Activated B cell treated with CpG ODN at 0.5 μM for 24 hours (primary cell): ENCODE data around the gene KMT5B. TPM values are rescaled to one million over a fixed set of nuclear protein-coding genes. Genes with fewer than 3 reads are reported as not detected.

Source experiments
- ATAC-seq: fragments of 200-7000 bp; cut with Tn5 transposase; one replicate; pipeline ENCODE4 v1.10.0; 2021; ENCODE audit warnings: low read depth, mild to moderate bottlenecking, moderate library complexity
- CTCF ChIA-PET: fragments of 350-600 bp; sonication (Branson Sonifier 250); formaldehyde crosslinking; loops from one replicate; lab custom pipeline; 2021; ENCODE audit warnings: antibody characterized with exemption; lab: Charles Lee
- POLR2A ChIA-PET: fragments of 350-600 bp; sonication (Branson Sonifier 250); formaldehyde crosslinking; loops from one replicate; lab custom pipeline; 2021; ENCODE audit warnings: antibody characterized with exemption; lab: Charles Lee
- DNase-seq: peaks from one replicate; pipeline ENCODE4 v3.0.0; 2022
- H3K27ac Mint-ChIP-seq: one replicate; pipeline ENCODE4 v1.8.0; 2020; ENCODE audit warnings: mixed read lengths
- H3K27me3 Mint-ChIP-seq: one replicate; pipeline ENCODE4 v1.8.0; 2021; ENCODE audit warnings: mixed read lengths
- H3K36me3 Mint-ChIP-seq: one replicate; pipeline ENCODE4 v1.8.0; 2021; ENCODE audit warnings: low read depth, mixed read lengths
- H3K4me1 Mint-ChIP-seq: one replicate; pipeline ENCODE4 v1.8.0; 2021; ENCODE audit warnings: mixed read lengths
- H3K4me3 Mint-ChIP-seq: one replicate; pipeline ENCODE4 v1.8.0; 2020; ENCODE audit warnings: mild to moderate bottlenecking, mixed read lengths
- H3K9me3 Mint-ChIP-seq: one replicate; pipeline ENCODE4 v1.8.0; 2020; ENCODE audit warnings: mixed read lengths
- CTCF ChIP-seq: fragments of 200-600 bp; IDR thresholded peaks from one replicate; pipeline ENCODE4 v1.8.0; 2022; ENCODE audit warnings: antibody characterized with exemption, mild to moderate bottlenecking
- intact Hi-C: fragments of 100-400 bp; cut with micrococcal nuclease; formaldehyde crosslinking; loops from one replicate; pipeline ENCODE4 v1.15.1; 2024
- total RNA-seq: library from RNA; stranded (reverse); gene quantifications from 2 replicates; pipeline ENCODE4 v1.2.3, GENCODE V29; 2022

KMT5B gene
- total RNA-seq, 1 donor from 2014 or later: 68.3 TPM

- Mint-ChIP-seq H3K4me1 (peaks cover 13% of the 10 kb centered on the region), H3K9me3 (no peaks in the 10 kb centered on the region), H3K27me3 (peaks cover 6% of the 10 kb centered on the region), H3K27ac (no peak overlapping the region), H3K4me3 (no peak overlapping the region), H3K36me3 (no peaks in the 10 kb centered on the region)
- DNase-seq: no peak
- no peak for TF ChIP-seq CTCF
- ChIA-PET CTCF (no interaction called here), POLR2A (no interaction called here)
- intact Hi-C loops: no loop called here
- no peak for ATAC-seq
Observed at GRCh38 chr11:68141246-68142027, 71.7 kb downstream of the KMT5B start.

- Mint-ChIP-seq H3K9me3 (no peaks in the 10 kb centered on the region), H3K27me3 (peaks cover 9% of the 10 kb centered on the region), H3K27ac (no peak overlapping the region), H3K4me3 (no peak overlapping the region), H3K36me3 (no peaks in the 10 kb centered on the region), H3K4me1 (peaks cover 13% of the 10 kb centered on the region)
- POLR2A ChIA-PET: no interaction called here
- CTCF ChIA-PET: no interaction called here
- no peak for DNase-seq
- intact Hi-C loops: no loop called here
- ATAC-seq: no peak
- TF ChIP-seq CTCF: no peak
Observed at GRCh38 chr11:68140496-68141245, 72.4 kb downstream of the KMT5B start.

DNA sequence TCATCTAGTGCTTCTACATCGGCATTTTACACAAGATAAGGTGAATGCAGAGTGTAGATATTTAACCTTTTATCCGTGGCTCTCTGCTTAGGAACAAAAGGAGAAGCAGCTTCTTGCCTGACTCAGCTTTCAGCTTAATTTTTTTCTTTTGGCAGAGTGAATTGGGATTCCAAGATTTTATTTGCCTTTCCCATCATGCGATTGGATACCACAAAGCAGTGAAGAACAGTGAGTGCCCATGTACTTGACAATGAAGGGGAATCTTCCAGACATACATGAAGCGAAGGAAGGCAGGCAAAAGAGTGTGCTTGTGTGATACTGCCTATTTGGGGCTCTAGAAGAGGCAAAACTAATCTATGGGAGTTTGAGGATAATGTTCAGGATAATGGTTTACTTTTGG lies 74.9 kb downstream of the KMT5B start:
- TF ChIP-seq CTCF: no peak
- intact Hi-C loops: no loop called here
- H3K4me3 Mint-ChIP-seq: no peak overlapping the region
- DNase-seq: no peak
- no peaks in the 10 kb centered on the region for H3K36me3 Mint-ChIP-seq
- peaks cover 13% of the 10 kb centered on the region for H3K4me1 Mint-ChIP-seq
- H3K27me3 Mint-ChIP-seq: peaks cover 11% of the 10 kb centered on the region
- ChIA-PET POLR2A (no interaction called here), CTCF (no interaction called here)
- peaks cover 2% of the 10 kb centered on the region for H3K9me3 Mint-ChIP-seq
- ATAC-seq: no peak
- no peak overlapping the region for H3K27ac Mint-ChIP-seq

- H3K27ac Mint-ChIP-seq: no peak overlapping the region
- no peaks in the 10 kb centered on the region for H3K36me3 Mint-ChIP-seq
- DNase-seq (no peak), ATAC-seq (no peak)
- peaks cover 13% of the 10 kb centered on the region for H3K4me1 Mint-ChIP-seq
- ChIA-PET CTCF (no interaction called here), POLR2A (no interaction called here)
- H3K4me3 Mint-ChIP-seq: no peak overlapping the region
- H3K9me3 Mint-ChIP-seq: peaks cover 2% of the 10 kb centered on the region
- no peak for TF ChIP-seq CTCF
- H3K27me3 Mint-ChIP-seq: peaks cover 11% of the 10 kb centered on the region
- intact Hi-C loops: no loop called here
Observed at GRCh38 chr11:68137833-68138232, 75.3 kb downstream of the KMT5B start.

GRCh38 chr11:68136866-68137265 lies 76.2 kb downstream of the KMT5B start:
- intact Hi-C loops: no loop called here
- ChIA-PET POLR2A (interaction anchor here (0.6 kb wide), 1 partner anchor 15 kb away, joined by 3 read pairs; no protein-coding TSS in a partner anchor), CTCF (no interaction called here)
- no peak for TF ChIP-seq CTCF
- Mint-ChIP-seq H3K4me3 (no peak overlapping the region), H3K4me1 (peaks cover 10% of the 10 kb centered on the region), H3K27ac (no peak overlapping the region), H3K36me3 (peaks cover 2% of the 10 kb centered on the region), H3K27me3 (peaks cover 11% of the 10 kb centered on the region), H3K9me3 (peaks cover 7% of the 10 kb centered on the region)
- DNase-seq (no peak), ATAC-seq (no peak)
